ENCODE data around the gene BCL6. TPM values are rescaled to one million over a fixed set of nuclear protein-coding genes. Genes with fewer than 3 reads are reported as not detected.

Gene BCL6
- total and polyA plus RNA-seq, 10 of the 15 experiments (the other 5 are each of a cell fraction or from before 2014, with no cell fraction given), result 0.04 to 0.85 (median 0.15) TPM

- TF ChIP-seq KDM1A (IDR thresholded peaks at IDR 0.05; ENCODE audit: borderline replicate concordance), result no peak
- no peak for TF ChIP-seq BMI1 (IDR thresholded peaks at IDR 0.05; ENCODE audit: borderline replicate concordance)
- TF ChIP-seq FOS (IDR thresholded peaks at IDR 0.05; ENCODE audit: borderline replicate concordance, extremely low read depth, insufficient read length), result no peak
- TF ChIP-seq, protein P1, sequence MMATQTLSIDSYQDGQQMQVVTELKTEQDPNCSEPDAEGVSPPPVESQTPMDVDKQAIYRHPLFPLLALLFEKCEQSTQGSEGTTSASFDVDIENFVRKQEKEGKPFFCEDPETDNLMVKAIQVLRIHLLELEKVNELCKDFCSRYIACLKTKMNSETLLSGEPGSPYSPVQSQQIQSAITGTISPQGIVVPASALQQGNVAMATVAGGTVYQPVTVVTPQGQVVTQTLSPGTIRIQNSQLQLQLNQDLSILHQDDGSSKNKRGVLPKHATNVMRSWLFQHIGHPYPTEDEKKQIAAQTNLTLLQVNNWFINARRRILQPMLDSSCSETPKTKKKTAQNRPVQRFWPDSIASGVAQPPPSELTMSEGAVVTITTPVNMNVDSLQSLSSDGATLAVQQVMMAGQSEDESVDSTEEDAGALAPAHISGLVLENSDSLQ (IDR thresholded peaks at IDR 0.05), result no peak
- no peak for TF ChIP-seq NBN (IDR thresholded peaks at IDR 0.05)
Measured at GRCh38 chr3:187719628-187720336, 25.5 kb downstream of the BCL6 start (continued).

GRCh38 chr3:187718802-187719201 lies 26.5 kb downstream of the BCL6 start:
- in situ Hi-C loops (cut with MboI) (loop anchor here (5.0 kb wide), 1 partner anchor 402 kb away; no protein-coding TSS in a partner anchor), intact Hi-C loops (cut with micrococcal nuclease; ENCODE audit: unreplicated experiment) (no loop called here)
- ChIA-PET POLR2A (no interaction called here), CTCF (interaction anchor here (2.0 to 2.8 kb wide), 4 partner anchors 20 to 499 kb away, joined by 5 to 11 read pairs (median 8); no protein-coding TSS in a partner anchor), SMC1A (ENCODE audit: uncharacterized antibody, unreplicated experiment) (interaction anchor here (0.7 to 1.9 kb wide), 5 partner anchors 10 to 1236 kb away, joined by 3 to 4 read pairs (median 3); no protein-coding TSS in a partner anchor), RAD21 (ENCODE audit: unreplicated experiment) (interaction anchor here (1.2 to 5.5 kb wide), 3 partner anchors 11 to 400 kb away, joined by 3 to 31 read pairs (median 3); no protein-coding TSS in a partner anchor)
- Histone ChIP-seq H3K9me3 (replicated peaks; ENCODE audit: control insufficient read depth, insufficient read depth, low read length) (no peaks in the 10 kb centered on the region; the same call in 2 of the 3 replicates), H3K36me3 (ENCODE audit: control insufficient read depth in 2 of 2, insufficient read depth in 2 of 2, low read length in 1 of 2) (no peaks in the 10 kb centered on the region; a peak in 1 of 4 replicates), H3K9ac (ENCODE audit: control insufficient read depth, insufficient read depth, low read length) (no peak overlapping the region), H4K20me1 (ENCODE audit: control insufficient read depth, insufficient read depth) (no peaks in the 10 kb centered on the region), H3K79me2 (ENCODE audit: control insufficient read depth, insufficient read depth, low read length) (no peaks in the 10 kb centered on the region), H2AFZ (ENCODE audit: control insufficient read depth, low read depth, low read length) (no peak overlapping the region), H3K4me3 (no peak overlapping the region), H3K4me1 (ENCODE audit: control insufficient read depth, insufficient read depth, low read length) (no peaks in the 10 kb centered on the region), H3K27me3 (replicated peaks in 1 of 2; ENCODE audit: control insufficient read depth in 2 of 2, insufficient read depth in 2 of 2, low read length in 1 of 2) (no peaks in the 10 kb centered on the region), H3K4me2 (ENCODE audit: control insufficient read depth, insufficient read depth) (no peak overlapping the region), H3K27ac (ENCODE audit: control insufficient read depth, insufficient read depth) (no peak overlapping the region)
- no TSS peak for BruUV-seq (replicated peaks)
- FAIRE-seq, result no peak
- ATAC-seq, result no peak
- WGBS (ENCODE audit: insufficient coverage, insufficient replicate concordance, low lambda C conversion rate, missing lambda C conversion rate), result 59% methylated on average over 5 of the region's 5 CpGs
- DNase-seq (ENCODE audit: low read depth, low spot score), result no peak
- no peak for TF ChIP-seq FOS (IDR thresholded peaks at IDR 0.05; ENCODE audit: borderline replicate concordance, extremely low read depth, insufficient read length)
- no peak for TF ChIP-seq YY1 (IDR thresholded peaks at IDR 0.05; ENCODE audit: low read depth, low read length)
- no peak for TF ChIP-seq GABPA (IDR thresholded peaks at IDR 0.05; ENCODE audit: low read depth)
- no peak for TF ChIP-seq NFIC (IDR thresholded peaks at IDR 0.05; ENCODE audit: low read depth, low read length)
- no peak for TF ChIP-seq MYC (IDR thresholded peaks at IDR 0.05; ENCODE audit: insufficient read depth, insufficient read length, insufficient replicate concordance, low read length, severe bottlenecking)
- no peak for TF ChIP-seq ZBED1 (IDR thresholded peaks at IDR 0.05; ENCODE audit: borderline replicate concordance)
- no peak for TF ChIP-seq SP1 (IDR thresholded peaks at IDR 0.05; ENCODE audit: low read depth, low read length)
- no peak for TF ChIP-seq ZNF217 (IDR thresholded peaks at IDR 0.05)
- no peak for TF ChIP-seq NR2C2 (IDR thresholded peaks at IDR 0.05; ENCODE audit: borderline replicate concordance, control insufficient read depth, insufficient read length, low read depth)
- no peak for TF ChIP-seq ELK1 (IDR thresholded peaks at IDR 0.05; ENCODE audit: low read depth, low read length)
- TF ChIP-seq, protein P2, sequence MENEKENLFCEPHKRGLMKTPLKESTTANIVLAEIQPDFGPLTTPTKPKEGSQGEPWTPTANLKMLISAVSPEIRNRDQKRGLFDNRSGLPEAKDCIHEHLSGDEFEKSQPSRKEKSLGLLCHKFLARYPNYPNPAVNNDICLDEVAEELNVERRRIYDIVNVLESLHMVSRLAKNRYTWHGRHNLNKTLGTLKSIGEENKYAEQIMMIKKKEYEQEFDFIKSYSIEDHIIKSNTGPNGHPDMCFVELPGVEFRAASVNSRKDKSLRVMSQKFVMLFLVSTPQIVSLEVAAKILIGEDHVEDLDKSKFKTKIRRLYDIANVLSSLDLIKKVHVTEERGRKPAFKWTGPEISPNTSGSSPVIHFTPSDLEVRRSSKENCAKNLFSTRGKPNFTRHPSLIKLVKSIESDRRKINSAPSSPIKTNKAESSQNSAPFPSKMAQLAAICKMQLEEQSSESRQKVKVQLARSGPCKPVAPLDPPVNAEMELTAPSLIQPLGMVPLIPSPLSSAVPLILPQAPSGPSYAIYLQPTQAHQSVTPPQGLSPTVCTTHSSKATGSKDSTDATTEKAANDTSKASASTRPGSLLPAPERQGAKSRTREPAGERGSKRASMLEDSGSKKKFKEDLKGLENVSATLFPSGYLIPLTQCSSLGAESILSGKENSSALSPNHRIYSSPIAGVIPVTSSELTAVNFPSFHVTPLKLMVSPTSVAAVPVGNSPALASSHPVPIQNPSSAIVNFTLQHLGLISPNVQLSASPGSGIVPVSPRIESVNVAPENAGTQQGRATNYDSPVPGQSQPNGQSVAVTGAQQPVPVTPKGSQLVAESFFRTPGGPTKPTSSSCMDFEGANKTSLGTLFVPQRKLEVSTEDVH (IDR thresholded peaks at IDR 0.05; ENCODE audit: low read depth, partially characterized antibody), result no peak
